Endometrium (tissue), 2 donors: ENCODE results near the gene CANX.
"Not testable (repeated sequence)": the region's sequence is repeated elsewhere in the genome, so short reads cannot be mapped to it uniquely, and the experiment has no call there.

Experiments used
- FAIRE-seq: peaks from 2 replicates; lab custom pipeline; 2012; peaks lifted over from hg19 to GRCh38; lab: Jason Lieb, UNC
- donor health status: control.
- donor health status: control.

The CANX gene

GRCh38 chr5:179698935-179699615 lies at the start of gene CANX:
CANX (plus strand) TSS chr5:179698967; CDS start chr5:179705682, 6,715 bp downstream.
- no peak for FAIRE-seq

GRCh38 chr5:179649166-179649703 lies 49.5 kb upstream of the CANX start:
- FAIRE-seq = not testable (repeated sequence)

GRCh38 chr5:179650245-179650644 lies 48.5 kb upstream of the CANX start:
- not testable (repeated sequence) for FAIRE-seq

GRCh38 chr5:179653135-179653534 lies 45.6 kb upstream of the CANX start:
- not testable (repeated sequence) for FAIRE-seq

- FAIRE-seq = not testable (repeated sequence)
Observed at GRCh38 chr5:179657302-179658178, 41.2 kb upstream of the CANX start.

GRCh38 chr5:179658179-179658856 lies 40.4 kb upstream of the CANX start:
- FAIRE-seq = not testable (repeated sequence)

GRCh38 chr5:179661647-179662046 lies 37.1 kb upstream of the CANX start:
- FAIRE-seq = not testable (repeated sequence)

- no peak for FAIRE-seq
Observed at GRCh38 chr5:179668391-179668790, 30.4 kb upstream of the CANX start.

GRCh38 chr5:179678223-179679013 lies 20.3 kb upstream of the CANX start:
- no peak for FAIRE-seq

GRCh38 chr5:179679014-179679674 lies 19.6 kb upstream of the CANX start:
- no peak for FAIRE-seq

- no peak for FAIRE-seq
Observed at GRCh38 chr5:179680014-179680779, 18.6 kb upstream of the CANX start.

- no peak for FAIRE-seq
Observed at GRCh38 chr5:179680780-179681401, 17.9 kb upstream of the CANX start, which contains the start of gene CBY3. CBY3 (minus strand) TSS chr5:179681034; CDS start chr5:179680918, 116 bp downstream.

GRCh38 chr5:179689212-179689611 lies 9.6 kb upstream of the CANX start:
- FAIRE-seq = not testable (repeated sequence)

- FAIRE-seq = no peak
Observed at GRCh38 chr5:179694561-179694960, 4.2 kb upstream of the CANX start.

- no peak for FAIRE-seq
Observed at GRCh38 chr5:179696603-179697002, 2.2 kb upstream of the CANX start.

- no peak for FAIRE-seq
Observed at GRCh38 chr5:179697108-179697507, 1.7 kb upstream of the CANX start.

GRCh38 chr5:179697543-179697942 lies 1.2 kb upstream of the CANX start:
- not testable (repeated sequence) for FAIRE-seq

- peak; percentile 79 for FAIRE-seq
Observed at GRCh38 chr5:179697993-179698934, 503 bp upstream of the CANX start.
